Measurements from ENCODE around the gene SMC3.

The SMC3 gene

GRCh38 chr10:110546077-110546476 lies 21.4 kb upstream of the SMC3 start:
- no peak for DNase-seq

- no peak for DNase-seq
These were observed 20.9 kb upstream of the SMC3 start for GRCh38 chr10:110546499-110547110.

DNA sequence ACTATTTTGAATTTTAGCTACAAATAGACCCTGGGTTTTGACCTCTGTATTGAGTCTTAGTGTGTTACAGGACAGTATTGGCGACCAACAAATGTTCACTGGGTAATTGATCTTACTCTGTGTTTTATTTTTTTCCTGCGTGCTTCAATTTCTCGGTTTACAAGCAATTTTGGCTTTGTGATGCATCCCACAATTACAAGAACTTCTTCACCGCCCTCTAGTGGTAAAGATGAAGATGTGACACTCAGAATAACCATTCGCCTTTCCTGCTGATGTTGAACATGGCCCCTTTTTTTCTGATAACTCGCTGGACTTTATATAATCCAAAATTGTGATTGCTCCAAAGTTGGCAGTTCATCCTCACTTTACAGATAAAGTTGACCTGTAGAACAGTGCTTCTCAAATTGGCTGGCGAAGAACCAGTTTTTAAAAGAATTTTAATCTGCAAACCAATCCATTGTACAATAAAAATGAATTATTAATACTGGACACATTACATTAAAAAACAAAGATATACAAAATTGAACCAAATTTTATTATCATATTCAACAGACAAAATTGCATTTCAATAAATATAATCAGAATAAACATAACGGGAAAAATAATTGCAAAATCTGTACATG lies 20.2 kb upstream of the SMC3 start:
- no peak for DNase-seq

DNA sequence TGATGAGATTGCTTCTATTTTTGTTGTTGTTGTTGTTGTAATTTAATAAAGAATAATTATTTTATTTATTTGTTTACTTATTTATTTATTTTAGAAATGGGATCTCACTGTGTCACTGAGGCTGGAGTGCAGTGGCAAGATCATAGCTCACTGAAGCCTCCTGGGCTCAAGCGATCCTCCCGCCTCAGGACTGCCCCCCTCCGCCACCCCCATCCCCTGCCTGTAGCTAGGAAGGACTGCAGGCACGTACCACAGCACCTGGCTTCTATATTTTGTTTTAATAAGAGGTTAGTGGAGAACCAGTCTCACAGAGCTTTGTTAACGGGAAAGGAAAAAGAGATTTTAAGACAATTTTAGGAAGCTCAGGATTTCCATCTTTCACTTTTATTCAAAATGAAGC lies 19.5 kb upstream of the SMC3 start:
- no peak for DNase-seq

DNA sequence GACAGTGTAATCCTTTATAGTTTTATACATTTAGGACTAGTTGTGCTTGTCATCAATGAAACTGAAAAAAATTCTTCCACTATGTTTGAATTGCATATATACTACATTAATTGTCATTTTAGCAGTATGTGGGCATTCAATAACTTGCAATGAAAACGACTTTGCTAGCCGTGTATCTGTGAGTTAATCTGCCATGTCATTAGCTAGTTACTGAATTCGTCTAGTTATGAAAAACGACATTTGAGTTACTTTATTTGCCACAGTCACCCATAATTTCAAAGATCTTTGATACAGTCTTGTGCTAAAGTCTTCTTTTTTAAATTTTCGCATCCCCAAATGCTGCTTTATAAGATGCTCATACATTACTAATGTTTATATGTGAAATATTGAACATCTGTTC lies 18.3 kb upstream of the SMC3 start:
- no peak for DNase-seq

- no peak for DNase-seq
These were observed 13.6 kb upstream of the SMC3 start for GRCh38 chr10:110553905-110554304.

DNA sequence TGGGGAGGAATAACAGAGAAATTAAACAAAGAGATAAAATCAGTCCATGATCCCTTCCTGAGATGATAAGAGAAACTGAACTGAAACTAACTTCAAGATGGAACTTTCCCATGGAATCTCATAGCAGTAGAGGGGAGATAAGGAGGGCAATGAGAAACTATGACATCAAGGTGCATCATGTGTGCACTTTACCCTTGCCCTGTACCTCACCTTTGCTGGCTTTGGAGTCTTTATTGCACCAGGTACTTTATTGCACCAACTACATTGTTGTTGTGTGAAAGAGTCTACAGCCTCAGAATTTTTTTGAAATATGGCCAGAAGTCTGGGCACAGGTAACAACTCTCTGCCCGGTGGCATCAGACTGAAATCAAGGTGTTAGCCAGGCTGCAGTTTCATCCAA lies 11.2 kb upstream of the SMC3 start:
- DNase-seq = no peak

DNA sequence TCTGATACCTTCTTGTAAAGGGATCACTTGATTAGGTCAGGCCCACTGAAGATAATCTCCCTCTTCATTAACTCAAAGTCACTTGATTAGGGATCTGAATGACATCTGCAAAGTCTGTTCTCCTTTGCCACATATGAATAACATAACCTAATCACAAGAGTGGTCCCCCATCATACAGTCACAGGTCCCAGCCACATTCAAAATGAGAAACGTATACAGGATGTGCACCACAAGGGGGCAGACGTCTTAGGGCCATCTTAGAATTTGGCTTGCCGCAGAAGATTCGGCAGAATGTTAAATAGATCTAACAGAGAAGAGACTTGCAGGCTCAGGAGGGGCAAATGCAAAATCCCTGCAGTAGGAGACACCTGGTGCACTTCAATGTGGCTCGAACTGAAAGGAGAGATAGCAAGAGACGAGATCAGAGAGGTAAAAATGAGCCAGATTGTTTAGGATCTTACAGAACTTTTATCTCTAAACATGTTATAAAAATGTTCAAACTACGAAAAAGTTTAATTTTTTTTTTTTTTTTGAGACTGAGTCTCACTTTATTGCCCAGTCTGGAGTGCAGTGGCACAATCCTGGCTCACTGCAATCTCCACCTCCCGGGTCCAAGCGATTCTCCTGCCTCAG lies 10.4 kb upstream of the SMC3 start:
- no peak for DNase-seq

- DNase-seq = no peak
These were observed 9.5 kb upstream of the SMC3 start for GRCh38 chr10:110558041-110558440.

DNA sequence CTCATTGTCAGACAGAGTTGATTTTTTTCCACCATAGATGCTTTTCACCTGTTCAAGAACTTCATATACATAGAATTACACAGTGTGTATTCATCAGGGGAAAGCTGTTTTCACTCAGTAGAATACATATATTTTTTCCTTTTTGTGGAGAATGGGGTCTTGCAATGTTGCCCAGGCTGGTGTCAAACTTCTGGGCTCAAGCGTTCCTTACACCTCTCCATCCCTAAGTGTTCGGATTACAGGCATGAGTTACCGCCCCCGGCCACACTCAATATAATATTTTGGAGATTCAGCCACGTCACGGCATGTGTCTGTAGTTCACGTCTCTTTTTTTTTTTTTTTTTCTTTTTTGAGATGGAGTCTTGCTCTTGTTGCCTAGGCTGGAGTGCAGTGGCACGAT lies 7.5 kb upstream of the SMC3 start:
- DNase-seq = no peak

DNA sequence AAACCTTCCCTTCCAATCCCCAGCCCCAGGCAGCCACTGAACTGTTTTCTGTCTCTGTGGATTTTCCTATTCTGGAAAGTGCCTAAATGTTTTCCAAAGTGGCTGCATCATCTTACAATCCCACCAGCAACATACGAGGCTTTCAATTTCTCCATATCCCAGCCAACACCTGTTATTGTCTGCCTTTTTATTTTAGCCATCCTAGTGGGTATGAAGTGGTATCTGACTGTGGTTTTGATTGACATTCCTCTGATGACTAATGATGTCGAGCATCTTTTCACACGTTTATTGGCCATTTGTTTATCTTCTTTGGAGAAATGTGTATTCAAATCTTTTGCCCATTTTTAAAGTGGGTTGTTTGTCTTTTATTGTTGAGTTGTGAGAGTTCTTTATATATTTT lies 6.2 kb upstream of the SMC3 start:
- no peak for DNase-seq

DNA sequence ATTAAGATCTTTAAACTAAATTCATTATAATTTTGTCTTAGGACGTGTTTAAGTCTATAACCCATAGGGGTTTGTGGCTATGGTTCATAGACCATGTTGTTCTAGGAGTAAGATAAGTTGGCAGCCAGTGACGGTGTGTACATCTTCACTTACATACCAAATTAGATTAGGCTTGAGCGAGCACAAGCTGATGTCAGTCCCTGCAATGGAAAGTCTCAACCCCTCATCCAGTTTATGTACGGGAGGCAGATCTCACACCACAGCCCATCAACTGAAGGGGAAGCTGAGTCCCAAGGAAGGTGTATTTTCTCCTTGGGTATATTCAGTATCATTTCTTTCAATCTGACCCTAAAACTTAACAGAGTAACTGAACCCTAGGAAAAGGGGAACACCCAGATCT lies 5.1 kb upstream of the SMC3 start:
- no peak for DNase-seq

DNA sequence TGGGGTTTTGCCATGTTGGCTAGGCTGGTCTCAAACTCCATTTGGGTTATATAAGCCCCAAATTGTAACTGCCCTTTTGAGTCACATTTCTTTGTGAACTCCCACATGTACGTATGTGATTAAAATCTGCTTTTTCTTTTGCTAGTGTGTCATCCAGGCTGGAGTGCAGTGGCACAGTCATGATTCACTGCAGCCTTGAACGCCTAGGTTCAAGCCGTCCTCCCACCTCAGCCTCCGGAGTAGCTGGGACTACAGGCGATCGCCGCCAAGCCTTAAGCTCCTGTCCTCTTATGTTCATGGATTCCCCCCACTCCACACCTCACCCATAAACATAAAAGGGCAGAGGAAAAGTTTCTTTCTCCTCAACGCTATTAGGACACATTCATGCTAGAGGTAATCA lies 4.4 kb upstream of the SMC3 start:
- DNase-seq = no peak

- DNase-seq = no peak
These were observed 859 bp upstream of the SMC3 start for GRCh38 chr10:110566472-110567200.

DNA sequence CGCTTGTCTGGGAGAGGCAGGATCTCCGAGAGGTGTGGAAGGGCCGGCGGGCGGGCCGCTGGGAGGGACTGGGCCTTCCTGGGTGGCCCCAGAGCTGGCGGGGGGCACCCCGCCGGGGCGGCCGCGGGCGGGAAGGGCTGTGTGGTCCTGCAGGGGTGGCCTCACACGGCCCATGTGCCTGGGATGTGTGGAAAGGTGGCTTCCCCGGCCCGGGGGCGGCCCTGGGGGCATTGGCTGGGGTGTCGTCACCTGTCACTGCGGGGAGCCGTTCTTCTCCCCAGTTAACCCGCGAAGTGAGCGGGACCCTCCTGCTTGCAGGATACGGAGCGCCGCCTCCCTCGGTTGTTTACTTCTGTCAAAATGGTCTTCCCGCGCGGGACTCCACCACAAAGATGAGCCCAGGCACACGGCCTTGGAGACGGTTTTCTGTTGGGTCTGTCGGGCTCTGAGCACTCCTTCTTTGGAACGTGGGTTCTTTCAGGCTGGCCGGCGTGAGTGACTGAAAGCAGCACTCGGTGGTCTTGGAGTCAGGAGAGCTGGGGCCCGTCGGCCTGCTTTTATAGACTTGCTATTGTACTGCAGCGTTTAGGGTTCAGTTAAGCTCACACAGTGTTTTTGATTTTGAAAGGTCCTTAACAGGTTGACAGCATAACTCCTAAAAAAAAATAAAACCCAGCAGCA lies 700 bp downstream of the SMC3 start:
- DNase-seq = no peak

- DNase-seq = no peak
These were observed 1.6 kb downstream of the SMC3 start for GRCh38 chr10:110569122-110569521.

GRCh38 chr10:110569736-110570135 lies 2.2 kb downstream of the SMC3 start:
- DNase-seq = no peak

DNA sequence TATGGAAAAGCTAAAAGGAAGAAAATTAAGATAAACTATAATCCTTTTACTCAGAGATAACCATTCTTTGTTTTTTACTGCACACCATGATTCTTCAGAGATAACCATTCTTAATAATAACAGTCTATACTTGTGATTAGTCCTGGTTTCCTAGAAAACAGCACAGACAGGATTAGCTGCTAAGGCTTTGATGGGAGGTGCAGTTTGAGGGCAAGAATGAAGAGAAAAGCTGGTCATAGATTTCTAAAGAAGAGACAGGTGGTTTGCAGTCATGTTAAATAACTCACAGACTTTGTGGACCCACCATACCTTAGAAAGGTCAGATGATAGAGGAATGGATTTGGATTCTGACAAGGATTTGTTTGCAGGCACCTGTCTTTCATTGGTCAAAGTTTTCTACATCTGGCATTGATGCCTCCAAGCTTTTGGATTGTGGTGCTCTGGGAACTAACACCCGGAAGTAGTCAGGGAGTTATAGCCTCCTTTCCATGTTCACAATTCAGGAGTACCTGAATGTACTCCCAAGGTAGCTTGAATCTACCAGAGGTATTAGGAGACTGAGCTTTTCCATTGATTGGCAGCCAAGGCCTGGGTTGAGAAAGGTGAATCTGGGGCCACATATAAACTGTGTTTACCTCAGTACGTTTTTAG lies 3.7 kb downstream of the SMC3 start:
- no peak for DNase-seq

GRCh38 chr10:110572862-110573261 lies 5.4 kb downstream of the SMC3 start:
- DNase-seq = no peak

DNA sequence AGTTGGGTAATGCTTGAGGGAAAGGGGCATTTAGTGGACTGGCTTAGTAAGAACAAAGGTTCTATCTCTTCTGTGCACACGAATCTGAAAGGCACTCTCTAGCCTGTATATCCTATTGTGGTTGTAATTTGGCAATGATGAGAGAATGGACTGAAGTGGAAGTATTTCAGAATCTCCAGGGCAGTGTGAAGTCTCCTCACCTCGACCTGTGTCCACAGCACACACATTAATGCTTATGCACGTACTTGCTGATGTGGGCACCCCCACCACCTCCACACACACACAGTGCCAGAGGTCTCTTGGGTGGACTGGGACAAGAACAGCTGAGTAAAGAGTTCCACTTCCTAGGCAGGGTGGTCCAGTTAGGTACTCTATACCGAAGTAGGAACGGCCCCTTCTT lies 6.9 kb downstream of the SMC3 start:
- DNase-seq = no peak

GRCh38 chr10:110576220-110576619 lies 8.7 kb downstream of the SMC3 start:
- DNase-seq = no peak

DNA sequence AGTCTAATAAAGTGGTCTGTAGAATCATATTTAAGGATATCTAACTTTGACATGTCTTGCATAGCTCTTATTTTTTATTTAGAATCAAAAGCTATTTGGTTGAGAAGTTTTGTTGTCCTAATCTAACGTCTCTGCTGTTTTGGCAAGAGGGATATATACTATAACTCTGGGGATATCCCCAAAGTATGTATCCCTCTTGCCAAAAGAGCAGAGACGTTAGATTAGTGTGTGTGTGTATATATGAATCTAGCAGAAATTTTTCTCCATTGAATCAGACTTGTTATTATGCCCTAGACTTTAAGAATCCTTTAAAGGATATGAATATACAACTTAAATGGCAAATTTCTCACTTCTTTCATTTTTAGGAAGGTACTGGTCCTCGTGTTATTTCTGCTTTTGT lies 9.6 kb downstream of the SMC3 start:
- DNase-seq = no peak

- no peak for DNase-seq
These were observed 16.5 kb downstream of the SMC3 start for GRCh38 chr10:110584006-110584405.
